K562 (cell line): ENCODE results near the gene TPMT. TPM values are rescaled to one million over a fixed set of nuclear protein-coding genes. Genes with fewer than 3 reads are reported as not detected.
"Not testable (repeated sequence)": the region's sequence is repeated elsewhere in the genome, so short reads cannot be mapped to it uniquely, and the experiment has no call there.

Source experiments
- ATAC-seq: fragments of 200-7000 bp; cut with Tn5 transposase; 3 replicates; pipeline ENCODE4 v1.9.1; 2020; ENCODE audit warnings: moderate library complexity
- BruUV-seq: library from RNA; stranded (reverse); fragments of 400-500 nt; replicated peaks from 2 replicates; lab custom pipeline; 2021; lab: Mats Ljungman, UMichigan
- CTCF ChIA-PET: fragments of 300-600 bp; formaldehyde crosslinking; extraction: SDS; loops from one replicate; lab custom pipeline; 2021; ENCODE audit warnings: low intra/inter-chr PET ratio; lab: Yijun Ruan, JAX
- POLR2A ChIA-PET: fragments of 300-600, 350-650 bp; sonication (Branson Sonifier 250); formaldehyde crosslinking; extraction: SDS; loops from one replicate; lab custom pipeline; 2021; ENCODE audit warnings: antibody characterized with exemption, inconsistent platforms; lab: Yijun Ruan, JAX
- DNase-seq, 4 experiments: peaks; one replicate each; pipeline versions ENCODE4 v3.0.0 to v3.0.0-alpha.2; 2011 to 2018; ENCODE audit warnings: low spot score in 3 of 4, mixed read lengths in 3 of 4; ENCODE audit errors: extremely low read depth in 1 of 4
- FAIRE-seq: peaks from 2 replicates; lab custom pipeline; 2011; peaks lifted over from hg19 to GRCh38; lab: Jason Lieb, UNC
- H2AFZ ChIP-seq: 2 replicates; pipeline ENCODE4 v1.6.0; 2011; ENCODE audit warnings: low read depth, low read length, control low read depth, inconsistent platforms
- H3K27ac ChIP-seq: fragments of 200-600 bp; 3 replicates; pipeline ENCODE4 v1.8.0; 2011; ENCODE audit warnings: low read depth, mild to moderate bottlenecking, control low read depth, inconsistent platforms, low read length, moderate library complexity, mixed read lengths; ENCODE audit errors: extremely low read depth
- H3K27me3 ChIP-seq, 2 experiments: fragments of 300-600 bp in 1 of 2; 2 replicates in 1 of 2; 3 replicates in 1 of 2; pipeline versions ENCODE4 v1.6.0 to v1.8.0; 2011; ENCODE audit warnings: inconsistent platforms in 2 of 2, low read length in 2 of 2, mild to moderate bottlenecking in 1 of 2, mixed read lengths in 1 of 2, moderate library complexity in 1 of 2; ENCODE audit not compliant: control insufficient read depth in 2 of 2, insufficient read depth in 2 of 2
- H3K36me3 ChIP-seq: fragments of 300-600 bp; 3 replicates; pipeline ENCODE4 v1.8.0; 2011; ENCODE audit warnings: mild to moderate bottlenecking, low read length, inconsistent platforms; ENCODE audit not compliant: control insufficient read depth, insufficient read depth
- H3K4me1 ChIP-seq, 2 experiments: fragments of 200-600 bp in 1 of 2; replicated peaks in 1 of 2; 2 replicates in 1 of 2; 3 replicates in 1 of 2; pipeline versions ENCODE4 v1.5.1 to v1.8.0; 2011; ENCODE audit warnings: inconsistent platforms in 2 of 2, low read length in 2 of 2, mild to moderate bottlenecking in 1 of 2, mixed read lengths in 1 of 2, moderate library complexity in 1 of 2; ENCODE audit not compliant: control insufficient read depth in 2 of 2, insufficient read depth in 2 of 2
- H3K4me2 ChIP-seq: 2 replicates; pipeline ENCODE4 v1.6.1; 2011; ENCODE audit warnings: low read length, control low read depth, inconsistent platforms, mixed read lengths; ENCODE audit not compliant: insufficient read depth
- H3K4me3 ChIP-seq: fragments of 200-600 bp; sonication (generic), shearing (Covaris generic); 2 replicates; pipeline ENCODE4 v1.5.1; 2016; ENCODE audit warnings: control low read depth, inconsistent platforms
- H3K79me2 ChIP-seq: fragments of 200-600 bp; 3 replicates; pipeline ENCODE4 v1.8.0; 2011; ENCODE audit warnings: low read length, inconsistent platforms; ENCODE audit not compliant: control insufficient read depth, insufficient read depth
- H3K9ac ChIP-seq, 2 experiments: 2 replicates each; pipeline versions ENCODE4 v1.6.0 to v1.6.1; 2011; ENCODE audit warnings: low read depth in 2 of 2, low read length in 2 of 2, control low read depth in 1 of 2, inconsistent platforms in 1 of 2, mild to moderate bottlenecking in 1 of 2, mixed read lengths in 1 of 2; ENCODE audit not compliant: insufficient read depth in 1 of 2
- H3K9me1 ChIP-seq: one replicate; pipeline ENCODE4 v1.6.0; 2011; ENCODE audit warnings: inconsistent platforms, mild to moderate bottlenecking, low read length, moderate library complexity; ENCODE audit not compliant: control insufficient read depth, insufficient read depth
- H3K9me3 ChIP-seq: replicated peaks from 2 replicates; pipeline ENCODE4 v1.5.1; 2011; ENCODE audit warnings: low read depth, low read length, inconsistent platforms; ENCODE audit not compliant: control insufficient read depth, insufficient read depth
- H4K20me1 ChIP-seq: replicated peaks from 2 replicates; pipeline ENCODE4 v1.6.1; 2011; ENCODE audit warnings: low read length, inconsistent platforms, mixed read lengths; ENCODE audit not compliant: control insufficient read depth, insufficient read depth
- FIP1L1 ChIP-seq: fragments of 200-400 bp; formaldehyde crosslinking; IDR thresholded peaks from 2 replicates; pipeline ENCODE4 v1.6.1; 2018; ENCODE audit warnings: mild to moderate bottlenecking, low read depth, low read length; ENCODE audit not compliant: poor library complexity, severe bottlenecking
- JUND ChIP-seq, 2 experiments: IDR thresholded peaks; 2 replicates in 1 of 2; 3 replicates in 1 of 2; pipeline ENCODE4 v1.6.1; 2011; ENCODE audit warnings: borderline replicate concordance in 2 of 2, low read depth in 2 of 2, low read length in 2 of 2, improper control_type of control experiment in 1 of 2, missing biosample characterization in 1 of 2, missing genetic modification characterization in 1 of 2, missing genetic modification reagents in 1 of 2
- MCM7 ChIP-seq, 2 experiments: fragments of 450-650 bp; IDR thresholded peaks; 2 replicates each; pipeline ENCODE4 v1.6.1; 2016 to 2018
- SUPT5H ChIP-seq: fragments of 450-650 bp; IDR thresholded peaks from 2 replicates; pipeline ENCODE4 v1.6.1; 2016
- XRCC5 ChIP-seq: fragments of 200-400 bp; formaldehyde crosslinking; IDR thresholded peaks from 2 replicates; pipeline ENCODE4 v1.6.1; 2017; ENCODE audit warnings: low read depth, mild to moderate bottlenecking, low read length
- ZNF583 ChIP-seq: fragments of 250-450 bp; sonication (Bioruptor Pico); IDR thresholded peaks from 2 replicates; pipeline ENCODE4 v1.4.0; 2020
- ZNF668 ChIP-seq: fragments of 250-450 bp; sonication (Bioruptor Pico); IDR thresholded peaks from 2 replicates; pipeline ENCODE4 v1.8.0; 2022; ENCODE audit warnings: mild to moderate bottlenecking, inconsistent platforms
- WGBS: fragments of 100-300 bp; shearing (Covaris generic); methylation state at CpG from one replicate; pipeline ENCODE4 v1.1.6; 2016; ENCODE audit warnings: low coverage, mixed read lengths; ENCODE audit not compliant: insufficient coverage; ENCODE audit errors: missing lambda C conversion rate; 5-methylcytosine and 5-hydroxymethylcytosine counted together
- in situ Hi-C: fragments of 300-500 bp; cut with MboI; formaldehyde crosslinking; loops from 4 replicates; pipeline ENCODE4 v1.15.0; 2018; ENCODE audit warnings: inconsistent platforms, mixed read lengths
- intact Hi-C: fragments of 100-400 bp; cut with micrococcal nuclease; formaldehyde crosslinking; loops from 2 replicates; pipeline ENCODE4 v1.14.2; 2022
- polyA plus RNA-seq, 8 experiments: library from polyadenylated mRNA; depleted of rRNA in 4 of 8; stranded (reverse) in 5 of 8; unstranded in 3 of 8; fragments of >200 nt; fragmentation: Nextera tagmentation in 2 of 8; fragmentation: Illumina TruSeq in 1 of 8; extraction: Ambion mirVana in 2 of 8; extraction: Trizol in 1 of 8; gene quantifications; 2 replicates each; pipeline versions ENCODE4 v1.2.1 to v1.2.3, GENCODE V29; 2011 to 2014; ENCODE audit warnings: inconsistent platforms in 1 of 8, missing spikeins in 1 of 8
- total RNA-seq, 7 experiments: library from RNA; depleted of rRNA in 6 of 7; stranded (reverse); fragments of >200 nt in 6 of 7; fragmentation: Illumina TruSeq in 2 of 7; extraction: Trizol in 2 of 7; gene quantifications; 2 replicates each; pipeline versions ENCODE4 v1.2.1 to v1.2.3, GENCODE V29; 2011 to 2021; ENCODE audit warnings: low replicate concordance in 1 of 7

TPMT gene
- total and polyA plus RNA-seq, 9 of the 15 experiments (the other 6 are each of a cell fraction or from before 2014, with no cell fraction given): 24.2 to 67.4 (median 46.5) TPM

DNA sequence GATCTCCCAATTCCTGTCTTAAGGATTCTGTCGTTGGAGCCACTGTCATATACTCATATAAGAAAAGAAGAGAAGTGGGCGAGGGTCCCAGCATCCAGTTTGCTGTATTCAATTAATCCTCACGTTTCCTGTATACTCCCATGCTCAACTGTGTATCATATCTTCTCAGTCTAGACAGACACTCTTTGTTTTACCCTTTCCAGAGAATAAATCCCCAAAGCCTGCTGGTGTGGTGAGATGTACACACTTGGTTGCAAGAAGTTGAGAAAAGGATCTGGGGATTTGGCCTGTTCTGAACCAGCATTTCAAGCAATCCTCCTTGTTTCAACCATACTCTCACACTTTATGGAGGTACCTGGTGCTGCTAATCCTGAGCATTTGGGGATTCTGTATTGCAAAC lies 3.1 kb downstream of the TPMT start:
- no peaks in the 10 kb centered on the region for H3K27me3 ChIP-seq
- DNase-seq: no peak
- H3K27ac ChIP-seq: no peak overlapping the region
- H3K9ac ChIP-seq: no peak overlapping the region; a peak in 1 of 4 replicates
- no peaks in the 10 kb centered on the region for H4K20me1 ChIP-seq
- ATAC-seq: no peak
- CTCF ChIA-PET: no interaction called here
- H3K79me2 ChIP-seq: peaks cover 40% of the 10 kb centered on the region
- no peak overlapping the region for H3K4me2 ChIP-seq
- TF ChIP-seq MCM7 (IDR thresholded peaks at IDR 0.05) (no peak), XRCC5 (no peak), ZNF583 (CRISPR knock-in tag) (no peak), FIP1L1 (no peak), ZNF668 (CRISPR knock-in tag) (no peak), SUPT5H (no peak), JUND (IDR thresholded peaks at IDR 0.05; ENCODE audit: borderline replicate concordance, low read depth, low read length) (no peak), JUND (tag; IDR thresholded peaks at IDR 0.05; ENCODE audit: borderline replicate concordance, low read depth, low read length) (no peak)
- H3K9me1 ChIP-seq: no peaks in the 10 kb centered on the region
- intact Hi-C loops: loop anchor here (5.0 to 10.0 kb wide), 3 partner anchors 164 to 447 kb away; partner anchors contain the start of genes KIF13A and NUP153
- H3K9me3 ChIP-seq: no peaks in the 10 kb centered on the region
- H3K4me3 ChIP-seq: no peak overlapping the region
- POLR2A ChIA-PET: interaction anchor here (0.6 to 2.2 kb wide), 3 partner anchors 9 to 1508 kb away, joined by 3 to 7 read pairs (median 6); no protein-coding TSS in a partner anchor
- peaks cover 33% of the 10 kb centered on the region for H3K36me3 ChIP-seq
- WGBS: 74% methylated on average over 3 of the region's 3 CpGs
- in situ Hi-C loops: no loop called here
- H3K4me1 ChIP-seq: peaks cover 14 to 23% of the 10 kb centered on the region in 2 experiments
- no TSS peak for BruUV-seq
- FAIRE-seq: no peak
- H2AFZ ChIP-seq: no peak overlapping the region

DNA sequence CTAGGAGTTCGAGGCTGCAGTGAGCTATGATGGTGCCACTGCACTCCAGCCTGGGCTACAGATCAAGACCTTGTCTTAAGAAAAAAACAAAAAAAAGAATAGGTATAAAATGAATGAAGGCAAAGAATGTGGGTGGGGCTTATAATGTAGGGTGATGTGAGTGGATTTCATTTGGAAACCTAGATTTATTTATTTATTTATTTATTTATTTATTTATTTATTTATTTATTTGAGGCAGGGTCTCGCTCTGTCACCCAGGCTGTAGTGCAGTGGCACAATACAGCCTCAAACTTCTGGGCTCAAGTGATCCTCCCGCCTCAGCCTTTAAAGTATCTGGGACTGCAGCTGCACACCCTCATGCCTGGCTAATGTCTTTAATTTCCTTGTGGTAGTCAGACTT lies 3.5 kb downstream of the TPMT start:
- 88% methylated on average over 3 of the region's 3 CpGs for WGBS
- H3K9ac ChIP-seq, H3K9me1 ChIP-seq, H3K4me3 ChIP-seq, H3K4me2 ChIP-seq, H3K27ac ChIP-seq, H3K27me3 ChIP-seq, ATAC-seq, CTCF ChIA-PET, H3K9me3 ChIP-seq, in situ Hi-C loops, H4K20me1 ChIP-seq, BruUV-seq, H2AFZ ChIP-seq, DNase-seq, FAIRE-seq: not testable (repeated sequence)
- POLR2A ChIA-PET: interaction anchor here (1.0 to 2.2 kb wide), 2 partner anchors 9 to 17 kb away, joined by 6 to 7 read pairs; no protein-coding TSS in a partner anchor
- intact Hi-C loops: loop anchor here (5.0 to 10.0 kb wide), 3 partner anchors 164 to 447 kb away; partner anchors contain the start of genes KIF13A and NUP153
- Histone ChIP-seq H3K36me3 (peaks cover 35% of the 10 kb centered on the region), H3K4me1 (peaks cover 11 to 22% of the 10 kb centered on the region in 2 experiments), H3K79me2 (peaks cover 39% of the 10 kb centered on the region)
